Left forelimb (tissue), 1 donor: ENCODE measurements around the gene TEKT5.
"Not testable (repeated sequence)": the region's sequence is repeated elsewhere in the genome, so short reads cannot be mapped to it uniquely, and the experiment has no call there.

ENCODE experiments used
- DNase-seq: peaks from one replicate; pipeline ENCODE4 v3.0.0-alpha.2; 2018; ENCODE audit warnings: low spot score

The TEKT5 gene

DNA sequence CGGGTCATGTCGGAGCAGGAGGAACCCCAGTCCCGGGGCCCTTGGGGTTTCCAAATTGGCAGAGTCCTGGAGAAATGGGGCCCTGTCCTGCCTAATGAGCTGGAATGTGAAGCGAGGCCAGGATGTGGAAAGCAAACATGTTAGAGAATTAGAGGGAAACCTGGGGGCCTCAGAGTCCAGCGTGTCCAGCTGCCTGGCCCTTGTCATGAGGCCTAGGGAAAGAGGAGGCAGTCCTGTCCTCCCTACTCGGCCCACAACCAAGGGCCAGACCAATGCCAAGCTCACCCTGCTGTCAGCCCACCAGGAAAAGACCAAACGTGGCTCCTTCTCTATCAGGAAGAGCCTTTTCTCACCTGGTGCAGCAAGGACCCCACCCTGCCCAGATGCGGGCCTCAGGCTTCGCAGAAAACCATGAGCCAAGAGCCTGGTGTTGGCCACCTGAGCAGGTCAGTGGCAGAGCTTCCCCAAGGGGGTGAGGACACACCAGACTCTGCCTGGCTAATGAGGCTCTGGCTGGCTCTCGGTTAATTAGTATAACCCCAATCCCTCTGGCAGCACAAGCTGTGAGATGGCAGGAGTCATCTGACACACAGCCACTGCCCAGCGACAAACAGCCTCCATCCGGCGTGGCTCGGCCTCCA is 10.1 kb downstream of the TEKT5 start:
- no peak for DNase-seq

DNA sequence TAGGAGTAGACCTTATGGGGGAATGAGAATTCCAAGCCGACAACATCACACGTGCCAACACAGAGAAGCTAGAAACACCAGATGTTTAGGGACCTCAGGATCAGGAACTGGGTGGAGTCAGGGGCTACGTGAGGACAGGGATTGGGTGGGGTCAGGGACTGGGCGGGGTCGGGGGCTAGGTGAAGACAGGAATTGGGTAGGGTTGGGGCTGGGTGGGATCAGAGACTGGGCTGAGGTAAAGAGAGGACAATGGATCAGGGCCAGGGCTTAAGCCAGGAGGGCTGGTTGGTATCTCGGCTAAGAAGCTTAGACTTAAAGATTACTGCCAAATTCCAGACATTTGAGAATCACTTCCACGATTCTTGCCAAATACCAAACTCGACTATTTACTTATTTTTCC is 11.6 kb downstream of the TEKT5 start:
- DNase-seq = no peak

DNA sequence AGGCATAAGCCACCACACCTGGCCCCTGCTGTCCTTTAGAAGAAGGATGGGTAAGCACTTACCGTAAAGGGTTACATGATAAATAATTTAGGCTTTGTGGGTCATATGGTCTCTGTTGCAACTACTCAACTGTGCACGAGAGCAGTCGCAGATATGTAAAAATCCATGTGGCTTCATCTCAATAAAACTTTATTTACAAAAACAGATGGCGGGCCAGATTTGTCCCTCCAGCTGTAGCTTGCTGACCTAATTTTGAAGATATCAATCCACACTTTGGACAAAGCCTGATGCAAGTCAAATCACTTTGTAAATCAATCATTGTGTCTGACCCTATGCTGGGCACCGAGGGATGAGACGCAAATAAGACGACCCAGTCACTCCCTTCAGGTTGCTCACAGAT is 12.1 kb downstream of the TEKT5 start:
- DNase-seq = no peak

DNA sequence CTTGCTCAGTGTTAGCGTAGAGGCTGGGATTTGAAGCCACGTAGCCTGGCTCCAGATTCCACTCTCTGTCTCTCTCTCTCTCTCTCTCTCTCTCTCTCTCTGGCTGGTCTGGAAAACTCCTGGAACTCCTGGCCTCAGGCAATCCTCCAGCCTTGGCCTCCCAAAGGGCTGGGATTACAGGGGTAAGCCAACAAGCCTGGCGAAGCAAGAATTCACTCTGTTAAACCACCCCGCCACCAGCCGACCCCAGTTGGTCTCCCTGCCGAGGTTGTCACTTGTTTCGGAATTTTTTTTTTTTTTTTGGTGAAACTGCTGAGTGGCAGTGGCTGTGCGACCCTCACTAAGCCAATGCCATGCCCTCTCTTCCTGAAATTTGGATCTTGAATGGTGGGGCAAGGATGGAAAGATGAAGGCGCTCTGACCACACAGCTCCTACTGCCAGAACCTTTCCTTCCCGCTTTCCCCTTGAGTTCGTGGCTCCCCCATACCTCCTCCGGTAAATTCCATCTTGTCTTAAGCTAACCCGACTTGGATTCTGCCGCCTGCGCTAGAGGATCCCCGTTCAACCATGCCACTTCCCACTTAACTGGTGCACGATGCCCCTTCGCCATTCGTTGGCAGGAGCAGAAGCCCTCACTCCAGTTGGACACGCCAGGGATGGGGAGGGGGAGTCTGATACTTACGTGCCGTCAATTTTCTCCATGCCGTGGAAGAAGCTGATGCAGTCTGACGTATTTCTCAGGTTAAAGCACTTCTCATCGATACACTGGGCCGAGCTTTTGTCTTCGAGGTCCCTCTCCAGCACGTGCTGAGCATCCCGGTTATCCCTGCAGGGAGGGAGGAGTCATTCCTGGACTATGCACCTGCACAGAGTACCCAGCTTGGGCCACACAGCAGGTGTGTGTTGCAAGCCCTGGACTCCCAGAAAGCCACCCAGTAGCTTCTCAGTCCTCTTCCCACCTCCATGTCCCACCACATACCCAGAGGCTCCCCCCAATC is 13.1 kb downstream of the TEKT5 start:
- no peak for DNase-seq

DNA sequence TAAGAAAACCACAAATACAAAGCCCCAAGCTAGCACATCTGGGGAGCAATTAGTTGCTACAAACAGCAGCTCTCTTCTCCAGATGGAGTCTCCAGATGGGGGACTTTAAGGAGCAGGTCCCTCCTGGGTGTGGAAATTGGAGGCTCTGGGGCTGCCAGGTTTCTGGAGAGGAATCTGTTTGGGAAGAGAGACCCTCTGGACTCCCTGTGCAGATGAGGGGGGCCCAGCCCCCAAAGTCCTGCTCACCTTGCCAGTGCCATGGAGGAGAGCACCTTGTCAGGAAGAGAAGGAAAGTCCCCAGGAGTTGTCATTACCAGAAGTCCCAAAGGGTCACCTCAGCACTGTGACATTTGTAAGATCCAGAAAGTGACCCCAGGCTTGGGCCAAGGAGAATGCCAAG is 14.8 kb downstream of the TEKT5 start:
- no peak for DNase-seq

DNA sequence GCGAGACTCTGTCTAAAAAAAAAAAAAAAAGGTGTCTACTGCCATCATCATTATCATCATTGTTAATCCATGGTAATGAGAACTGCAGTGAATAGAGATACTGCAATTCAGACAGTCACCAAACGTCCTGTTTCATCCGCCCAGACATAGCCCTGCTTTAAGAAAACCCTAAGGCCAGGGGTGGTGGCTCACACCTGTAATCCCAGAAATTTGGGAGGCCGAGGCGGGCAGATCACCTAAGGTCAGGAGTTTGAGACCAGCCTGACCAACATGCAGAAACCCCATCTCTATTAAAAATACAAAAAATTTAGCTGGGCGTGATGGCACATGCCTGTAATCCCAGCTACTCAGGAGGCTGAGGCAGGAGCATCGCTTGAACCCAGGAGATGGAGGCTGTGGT is 15.3 kb downstream of the TEKT5 start:
- DNase-seq = not testable (repeated sequence)

DNA sequence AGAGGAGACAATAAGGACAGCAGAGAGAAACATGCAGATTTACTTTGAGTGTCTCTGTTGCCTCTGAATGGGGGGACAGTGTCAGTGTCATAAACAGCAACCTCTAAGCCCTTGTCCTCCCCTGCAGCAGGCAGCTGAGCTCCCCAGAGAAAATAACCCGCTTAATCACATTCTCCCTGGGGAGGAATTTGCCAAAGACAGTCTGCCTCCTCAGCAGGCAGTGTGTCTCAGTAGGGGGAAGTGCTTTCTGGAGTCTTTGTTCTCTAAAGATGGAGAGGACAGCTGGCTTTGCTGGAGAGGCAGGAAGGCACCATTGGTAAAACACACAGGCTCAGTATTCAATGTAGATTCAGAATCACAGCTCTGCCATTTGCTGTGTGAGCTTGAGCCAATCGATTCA is 16.1 kb downstream of the TEKT5 start:
- no peak for DNase-seq

DNA sequence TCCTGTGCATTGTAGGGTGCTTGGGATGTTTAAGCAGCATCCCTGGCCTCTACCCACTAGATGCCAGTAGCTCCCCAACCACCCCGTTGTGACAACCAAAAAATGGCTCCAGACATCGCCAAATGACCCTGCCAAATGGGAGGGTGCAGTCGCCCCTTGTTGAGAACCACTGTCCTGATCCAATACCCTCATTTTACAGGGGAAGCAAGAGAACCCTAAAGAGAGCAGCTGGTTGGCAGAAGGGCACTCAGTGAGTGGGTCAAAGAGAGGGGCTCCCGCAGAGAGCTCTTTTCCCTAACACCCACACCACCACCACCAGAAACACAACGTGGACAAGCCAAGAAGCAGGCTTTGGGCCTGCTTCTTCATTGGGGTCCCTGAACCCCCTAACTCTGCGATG is 18.4 kb downstream of the TEKT5 start:
- no peak for DNase-seq

DNA sequence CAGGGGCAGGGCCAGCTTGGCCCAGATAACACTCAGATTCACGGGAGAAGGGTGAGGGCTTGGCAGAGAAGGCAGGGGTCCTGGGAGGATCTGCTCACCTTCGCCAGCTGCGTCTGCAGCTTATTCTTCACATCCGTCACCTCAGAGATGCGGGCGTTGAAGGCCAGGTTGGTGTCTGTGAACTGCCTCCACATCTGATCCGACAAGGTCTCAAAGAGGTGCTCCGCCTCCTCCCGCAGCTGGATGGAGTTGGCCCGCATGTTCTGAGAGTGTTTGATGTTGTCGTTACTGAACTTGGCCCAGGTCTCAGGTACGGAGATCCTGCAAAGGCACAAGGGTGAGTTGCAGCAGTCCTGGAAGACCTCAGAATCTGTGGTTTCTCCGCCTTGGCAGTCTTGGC is 18.9 kb downstream of the TEKT5 start:
- no peak for DNase-seq

DNA sequence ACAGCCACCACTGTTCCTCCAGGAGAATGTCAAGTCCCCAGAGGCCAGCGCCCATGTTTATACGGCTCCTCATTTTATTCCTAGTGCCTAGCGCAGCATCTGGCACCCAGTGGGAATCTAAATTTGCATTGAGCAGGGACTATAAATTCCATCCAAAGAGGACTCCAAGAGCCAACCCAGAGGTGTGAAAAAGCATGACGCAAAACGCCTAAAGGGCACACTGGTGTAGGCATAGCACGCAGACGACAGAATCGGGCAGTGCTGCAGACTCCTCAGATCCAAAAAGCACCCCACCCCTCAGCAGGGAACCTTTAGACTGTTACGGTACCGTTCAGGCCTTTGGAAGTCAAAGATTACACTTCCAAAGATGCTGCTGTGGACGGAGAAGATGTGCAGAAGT is 19.5 kb downstream of the TEKT5 start:
- no peak for DNase-seq

DNA sequence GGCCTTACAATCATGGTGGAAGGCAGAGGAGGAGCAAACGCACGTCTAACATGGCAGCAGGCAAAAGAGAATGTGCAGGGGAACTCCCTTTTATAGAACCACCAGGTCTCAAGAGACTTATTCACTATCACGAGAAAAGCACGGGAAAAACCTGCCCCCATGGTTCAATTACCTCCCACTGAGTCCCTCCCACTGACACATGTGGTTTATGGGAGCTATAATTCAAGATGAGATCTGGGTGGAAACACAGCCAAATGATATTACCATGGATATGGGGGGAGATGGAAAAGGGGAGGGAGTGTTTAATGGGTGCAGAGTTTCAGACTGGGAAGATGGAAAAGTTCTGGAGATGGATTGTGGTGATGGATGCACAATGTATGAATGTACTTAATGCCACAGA is 23.0 kb downstream of the TEKT5 start:
- DNase-seq = no peak

DNA sequence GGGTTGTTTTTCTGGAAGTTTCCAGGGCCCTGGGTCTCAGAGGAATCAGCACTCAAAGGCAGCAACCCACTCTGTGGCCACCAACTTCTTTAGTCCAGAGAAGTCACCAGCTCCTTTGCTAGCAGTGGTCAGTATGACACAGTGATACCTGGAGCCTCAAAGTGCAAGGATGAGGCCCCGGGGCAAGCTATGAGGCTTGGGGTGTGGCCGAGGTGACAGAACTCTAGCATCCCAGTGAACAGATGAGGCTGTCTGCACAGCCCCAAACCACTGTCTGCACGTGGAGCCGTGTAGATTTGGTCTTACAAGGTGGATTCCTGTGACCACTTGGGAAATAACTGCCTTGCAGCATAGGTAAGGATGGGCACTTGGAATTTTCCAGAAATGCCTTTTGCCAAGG is 24.9 kb downstream of the TEKT5 start:
- DNase-seq = no peak

DNA sequence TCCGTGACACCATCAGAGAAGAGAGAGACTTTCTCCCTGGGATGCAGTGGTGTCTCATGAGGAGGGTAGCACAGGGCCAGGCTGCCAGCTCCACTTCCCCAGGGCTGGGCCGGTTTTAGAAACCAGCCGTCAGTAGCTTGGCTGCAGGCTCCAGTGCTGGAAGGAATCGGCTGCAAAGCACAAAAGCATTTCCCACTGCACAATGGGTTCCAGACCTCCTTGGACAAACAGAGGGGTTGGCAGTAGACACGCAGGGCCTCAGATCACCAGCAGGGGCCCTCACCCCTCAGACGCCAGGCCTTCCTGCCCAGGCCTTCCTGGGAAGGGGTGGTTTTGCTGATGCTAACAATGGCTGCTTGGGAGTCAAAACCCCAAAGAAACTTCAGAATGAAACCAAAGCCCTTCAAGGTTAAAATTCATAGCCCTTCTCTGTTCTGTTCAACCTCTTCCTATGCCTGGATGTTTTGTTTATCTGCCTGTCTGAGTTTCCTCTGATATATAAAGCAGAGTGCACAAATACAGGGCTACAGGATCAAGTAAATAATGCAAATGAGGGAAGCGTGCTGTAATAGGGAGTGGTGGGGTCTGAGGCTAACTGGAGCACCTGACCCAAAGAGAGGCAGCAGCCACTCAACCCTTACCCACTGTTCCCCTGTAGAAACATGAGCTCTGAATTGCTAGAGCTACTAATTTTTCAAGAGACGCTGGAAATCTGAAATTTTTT is 26.2 kb downstream of the TEKT5 start:
- DNase-seq = no peak

DNA sequence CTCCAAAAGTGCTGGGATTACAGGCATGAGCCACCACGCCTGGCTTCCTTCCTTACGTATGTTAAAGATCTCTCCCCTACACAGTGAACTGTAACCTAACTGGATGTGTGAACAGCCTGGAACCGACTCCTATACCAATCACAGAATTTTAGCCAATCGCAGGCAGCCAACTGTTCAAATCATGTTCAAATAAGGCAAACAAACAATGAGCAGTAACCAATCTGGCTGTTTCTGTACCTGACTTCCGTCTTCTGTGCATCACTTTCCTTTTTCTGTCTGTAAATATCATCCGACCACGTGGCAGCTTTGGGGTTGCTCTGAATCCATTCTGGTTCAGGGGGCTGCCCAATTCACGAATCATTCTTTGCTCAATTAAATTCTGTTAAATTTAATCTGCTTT is 27.5 kb downstream of the TEKT5 start:
- no peak for DNase-seq

DNA sequence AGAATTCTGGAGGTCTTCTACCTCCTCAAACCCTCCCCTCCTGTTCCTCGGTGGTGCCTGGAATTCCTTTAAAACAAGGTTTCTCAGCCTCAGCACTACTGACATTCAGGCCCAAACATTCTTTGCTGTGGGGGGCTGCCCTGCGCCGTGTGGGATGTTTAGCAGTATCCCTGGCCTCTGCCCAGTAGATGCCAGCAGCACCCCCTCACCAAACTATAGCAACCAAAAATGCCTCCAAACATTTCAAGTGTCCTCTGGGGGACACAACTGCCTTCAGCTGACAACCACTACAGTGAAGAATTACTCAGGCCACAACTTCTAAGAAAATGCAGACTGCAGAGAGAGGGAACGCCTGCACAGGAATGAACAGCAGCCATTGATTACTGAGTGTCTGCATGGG is 28.4 kb downstream of the TEKT5 start:
- no peak for DNase-seq

DNA sequence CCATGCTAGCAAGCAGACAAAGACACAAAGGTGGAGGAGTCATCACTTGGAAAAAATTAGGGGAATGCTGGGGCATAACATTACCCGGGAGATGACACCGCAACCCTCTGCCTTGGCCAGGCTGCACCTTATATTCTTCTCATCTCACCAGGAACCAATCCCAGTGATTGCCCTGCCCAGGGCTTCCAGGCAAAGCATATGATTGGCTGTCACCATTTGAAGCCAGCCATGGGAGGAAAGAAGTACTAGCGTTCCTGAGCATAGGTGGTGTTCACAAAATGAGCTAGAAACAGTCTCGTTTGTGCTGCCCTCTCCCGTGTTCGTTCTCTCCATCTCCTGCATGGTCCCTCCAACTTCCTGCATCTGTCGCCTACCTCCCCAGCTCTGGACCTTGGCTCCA is 29.6 kb downstream of the TEKT5 start:
- no peak for DNase-seq

DNA sequence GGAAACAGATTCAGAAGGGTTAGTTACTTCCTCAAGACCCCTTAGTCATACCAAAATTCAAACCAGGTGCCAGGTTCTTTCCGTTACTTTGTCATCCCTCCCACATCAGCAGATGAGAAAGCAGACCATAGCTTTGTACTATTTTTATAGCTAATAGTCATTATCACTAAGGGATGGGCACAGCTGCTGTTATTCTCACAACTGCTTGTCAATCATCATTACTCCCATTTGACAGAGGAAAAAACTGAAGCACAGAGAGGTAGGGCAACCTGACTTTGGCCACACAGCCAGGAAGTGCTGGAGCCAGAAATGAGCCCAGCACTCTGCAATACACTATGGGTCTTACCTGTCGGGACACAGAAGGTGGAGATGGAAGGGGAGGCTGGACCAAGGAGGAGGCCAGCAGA is 30.0 kb downstream of the TEKT5 start:
- no peak for DNase-seq

DNA sequence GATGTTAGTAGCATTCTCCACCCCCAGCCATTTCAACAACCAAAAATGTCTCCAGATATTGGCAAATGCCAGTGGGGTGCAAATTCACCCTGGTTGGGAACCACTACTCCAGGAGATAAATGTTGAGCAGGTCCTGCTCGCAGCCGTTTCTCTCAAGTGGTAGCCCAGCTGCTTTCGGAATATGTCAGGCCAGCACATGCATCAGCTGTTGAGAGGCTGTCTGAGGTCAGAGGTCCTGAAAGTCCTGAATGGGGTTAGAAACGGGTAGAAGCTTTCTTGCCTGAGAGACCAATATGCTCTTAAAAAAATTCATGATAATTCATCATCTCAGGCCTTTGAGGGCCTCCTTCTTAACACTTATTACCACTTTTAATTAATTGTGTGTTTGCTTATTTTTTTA is 31.0 kb downstream of the TEKT5 start:
- DNase-seq = no peak

DNA sequence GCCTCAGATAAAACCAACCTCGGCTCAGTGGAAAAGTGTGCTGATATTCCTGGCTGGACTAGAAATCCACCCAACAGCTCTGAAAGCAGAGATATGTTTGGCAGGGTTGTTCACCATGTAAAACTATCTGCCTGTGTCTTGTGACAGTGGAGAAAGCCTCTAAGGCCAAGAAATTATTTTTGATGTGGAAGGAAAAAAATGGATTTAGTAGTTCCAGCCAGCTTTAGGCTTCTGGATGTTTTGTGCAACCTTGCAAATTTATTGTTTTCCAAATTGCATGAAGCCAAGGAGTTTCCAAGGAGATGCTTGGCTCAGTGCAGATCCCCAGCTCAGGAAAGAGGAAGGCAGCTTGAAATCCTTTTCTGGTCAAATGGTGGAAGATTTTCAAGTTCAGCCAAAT is 31.6 kb downstream of the TEKT5 start:
- DNase-seq = no peak

DNA sequence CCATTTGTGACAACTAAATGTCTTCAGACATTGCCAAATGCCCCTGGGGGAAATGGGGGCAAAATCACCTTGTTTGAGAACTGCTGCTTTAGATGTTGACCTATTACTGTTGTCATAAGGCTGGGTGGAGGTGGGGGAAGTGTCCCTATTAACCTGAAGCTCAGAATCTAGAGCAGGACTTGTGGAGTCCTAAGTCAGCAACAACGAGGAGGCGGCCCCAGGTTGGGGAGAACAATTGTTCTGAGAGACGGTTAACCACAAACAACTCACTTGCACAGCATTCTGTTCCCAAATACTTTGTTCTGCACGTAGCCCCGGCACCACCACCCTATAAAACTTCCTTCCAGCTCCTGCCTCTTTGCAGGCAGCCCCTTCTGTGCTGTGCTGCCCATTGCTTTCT is 32.5 kb downstream of the TEKT5 start:
- no peak for DNase-seq

DNA sequence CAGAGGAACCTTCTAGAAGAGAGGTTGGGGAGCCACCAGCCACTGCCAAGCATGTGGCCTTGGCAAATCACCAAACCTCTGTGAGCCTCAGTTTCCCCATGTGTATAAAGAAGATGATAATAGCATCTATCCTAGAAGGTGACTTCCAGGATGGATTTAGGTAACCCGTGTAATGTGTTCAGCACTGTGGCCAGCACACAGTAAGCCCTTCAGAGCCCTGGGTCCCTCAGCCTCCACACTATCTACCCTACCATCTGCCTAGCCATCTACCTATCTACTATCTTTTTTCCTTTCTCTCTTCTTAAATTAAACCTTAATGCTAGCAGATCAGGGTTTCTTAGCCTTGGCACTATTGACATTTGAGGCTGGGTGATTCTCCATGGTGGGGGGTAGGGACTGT is 33.0 kb downstream of the TEKT5 start:
- no peak for DNase-seq

DNA sequence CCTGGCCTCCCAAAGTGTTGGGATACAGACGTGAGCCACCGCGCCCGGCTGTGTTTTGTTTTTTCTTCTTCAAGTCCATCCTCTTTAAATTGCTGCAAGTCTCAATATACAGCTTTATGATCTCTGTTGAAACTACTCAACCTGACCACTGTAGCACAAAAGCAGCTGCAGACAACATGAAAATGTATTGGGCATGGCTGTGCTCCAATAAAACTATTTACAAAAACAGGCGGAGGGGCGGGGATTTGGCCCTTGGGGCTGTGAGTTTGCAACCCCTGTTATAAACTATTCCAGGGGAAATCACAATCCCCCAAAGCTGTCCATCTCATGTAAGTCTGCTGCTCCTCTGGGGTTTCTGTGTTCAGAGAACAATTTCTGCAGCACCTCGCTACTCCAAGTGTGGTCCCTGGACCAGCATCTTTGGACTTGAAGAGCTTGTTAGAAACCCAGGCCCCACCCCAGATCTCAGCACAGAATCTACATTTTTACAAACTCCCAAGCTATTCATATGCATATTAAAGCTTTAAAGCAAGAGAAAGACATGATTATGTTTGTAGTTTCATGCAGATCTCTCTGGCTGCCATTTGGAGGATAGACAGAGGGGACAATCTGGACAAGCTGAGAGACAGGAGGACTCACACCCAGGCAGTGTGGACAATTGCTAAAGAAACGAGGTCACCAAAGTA is 33.6 kb downstream of the TEKT5 start:
- DNase-seq = no peak
